GM23248 (cell line): ENCODE data around the gene VAV2. TPM values are rescaled to one million over a fixed set of nuclear protein-coding genes. Genes with fewer than 3 reads are reported as not detected.

ENCODE experiments used
- DNase-seq: peaks from one replicate; pipeline ENCODE4 v3.0.0-alpha.2; 2015
- H2AFZ ChIP-seq: fragments of 200-600 bp; sonication (generic); 2 replicates; pipeline ENCODE4 v1.6.1; 2016; ENCODE audit warnings: antibody characterized with exemption
- H3F3A ChIP-seq: fragments of 200-600 bp; sonication (generic); 2 replicates; pipeline ENCODE4 v1.6.1; 2016; ENCODE audit warnings: mild to moderate bottlenecking, antibody characterized with exemption, mixed run types; ENCODE audit not compliant: insufficient read depth
- H3K27ac ChIP-seq: fragments of 200-600 bp; sonication (generic); 2 replicates; pipeline ENCODE4 v1.5.1; 2016; ENCODE audit warnings: mild to moderate bottlenecking
- H3K27me3 ChIP-seq: fragments of 200-600 bp; sonication (generic); replicated peaks from 2 replicates; pipeline ENCODE4 v1.6.1; 2016; ENCODE audit warnings: mild to moderate bottlenecking; ENCODE audit not compliant: insufficient read depth
- H3K36me3 ChIP-seq: fragments of 200-600 bp; sonication (generic); 2 replicates; pipeline ENCODE4 v1.6.1; 2016; ENCODE audit warnings: low read depth, mild to moderate bottlenecking
- H3K4me1 ChIP-seq: fragments of 200-600 bp; sonication (generic); 2 replicates; pipeline ENCODE4 v1.6.1; 2016; ENCODE audit warnings: mild to moderate bottlenecking; ENCODE audit not compliant: insufficient read depth
- H3K4me2 ChIP-seq: fragments of 200-600 bp; sonication (generic); one replicate; pipeline ENCODE4 v1.6.1; 2016; ENCODE audit warnings: mild to moderate bottlenecking; ENCODE audit not compliant: unreplicated experiment
- H3K4me3 ChIP-seq: fragments of 200-600 bp; sonication (generic); 2 replicates; pipeline ENCODE4 v1.5.1; 2016; ENCODE audit warnings: mild to moderate bottlenecking
- H3K79me2 ChIP-seq: fragments of 200-600 bp; sonication (generic); 2 replicates; pipeline ENCODE4 v1.6.1; 2016; ENCODE audit warnings: mild to moderate bottlenecking; ENCODE audit not compliant: insufficient read depth
- H3K9ac ChIP-seq: fragments of 200-600 bp; sonication (generic); 2 replicates; pipeline ENCODE4 v1.6.1; 2016; ENCODE audit warnings: mild to moderate bottlenecking
- H3K9me2 ChIP-seq: fragments of 200-600 bp; sonication (generic); 2 replicates; pipeline ENCODE4 v1.6.1; 2016; ENCODE audit warnings: mixed run types, mild to moderate bottlenecking, moderate library complexity; ENCODE audit not compliant: insufficient read depth
- H3K9me3 ChIP-seq: fragments of 200-600 bp; sonication (generic); one replicate; pipeline ENCODE4 v1.6.1; 2017; ENCODE audit warnings: low read depth
- H4K20me1 ChIP-seq: fragments of 200-600 bp; sonication (generic); 2 replicates; pipeline ENCODE4 v1.6.0; 2016; ENCODE audit not compliant: insufficient read depth
- EZH2 ChIP-seq: fragments of 200-600 bp; sonication (generic); IDR thresholded peaks from 2 replicates; pipeline ENCODE4 v1.6.1; 2018; ENCODE audit warnings: antibody characterized with exemption, mild to moderate bottlenecking; ENCODE audit not compliant: insufficient read depth, poor library complexity, severe bottlenecking
- EZH2phosphoT487 ChIP-seq: fragments of 200-600 bp; sonication (generic); IDR thresholded peaks from 2 replicates; pipeline ENCODE4 v1.6.1; 2018; ENCODE audit warnings: antibody characterized with exemption, moderate library complexity, mild to moderate bottlenecking, low read depth; ENCODE audit not compliant: insufficient read depth
- WGBS, 2 experiments: methylation state at CpG; one replicate each; pipeline ENCODE4 v1.1.6; 2015 to 2017; ENCODE audit warnings: low lambda C conversion rate in 2 of 2, low coverage in 1 of 2; ENCODE audit errors: missing lambda C conversion rate in 2 of 2; 5-methylcytosine and 5-hydroxymethylcytosine counted together
- in situ Hi-C: fragments of 300-500 bp; cut with MboI; formaldehyde crosslinking; loops from 2 replicates; pipeline ENCODE4 v1.15.0; 2020
- polyA plus RNA-seq: library from polyadenylated mRNA; unstranded; fragments of >200 nt; fragmentation: Nextera tagmentation; extraction: Ambion mirVana; gene quantifications from 2 replicates; pipeline ENCODE4 v1.2.1, GENCODE V29; 2016
- total RNA-seq: library from RNA; depleted of rRNA; stranded (reverse); fragments of >200 nt; shearing (Covaris generic); gene quantifications from 2 replicates; pipeline ENCODE4 v1.2.3, GENCODE V29; 2014

The VAV2 gene
- total and polyA plus RNA-seq, 2 experiments from 2014 or later: 6.7 to 9.0 TPM

DNA sequence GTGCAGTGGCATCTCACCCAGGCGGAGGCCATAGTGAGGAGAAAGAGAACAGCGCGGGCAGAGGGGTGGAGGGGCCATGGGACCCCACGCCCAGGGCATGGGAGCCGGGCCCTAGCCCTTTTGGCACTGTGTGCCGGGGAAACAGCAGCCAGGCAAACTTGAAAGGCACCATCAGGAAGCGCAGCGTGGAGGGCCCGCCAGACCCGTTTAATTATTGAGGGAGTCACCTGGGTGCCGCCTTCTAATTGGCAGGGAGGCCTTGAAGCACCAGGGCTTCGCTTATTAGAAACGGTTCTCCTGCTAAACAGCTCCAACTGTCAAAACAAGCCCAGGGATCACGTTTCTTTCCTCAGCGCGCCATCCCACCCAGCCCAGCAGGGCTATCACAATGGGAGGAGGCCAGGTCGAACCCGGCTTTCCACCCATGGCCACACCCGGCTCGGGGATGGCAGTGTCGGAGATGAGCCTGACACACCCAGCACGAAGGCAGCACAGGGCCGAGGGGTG lies 149.3 kb downstream of the VAV2 start:
- 92 to 93% methylated on average over 19 to 23 of the region's 23 CpGs for WGBS, 2 experiments
- no peaks in the 10 kb centered on the region for H3K9me2 ChIP-seq
- H3F3A ChIP-seq: no peaks in the 10 kb centered on the region
- H3K27ac ChIP-seq: no peak overlapping the region
- H3K4me2 ChIP-seq: no peak overlapping the region
- no peak overlapping the region for H2AFZ ChIP-seq
- H3K27me3 ChIP-seq: no peaks in the 10 kb centered on the region
- no peak overlapping the region for H3K4me3 ChIP-seq
- H3K4me1 ChIP-seq: no peaks in the 10 kb centered on the region
- no peak for DNase-seq
- H3K9ac ChIP-seq: no peak overlapping the region
- in situ Hi-C loops: no loop called here
- TF ChIP-seq EZH2phosphoT487: no peak
- no peak for TF ChIP-seq EZH2
- H3K79me2 ChIP-seq: no peaks in the 10 kb centered on the region
- H4K20me1 ChIP-seq: no peaks in the 10 kb centered on the region
- no peaks in the 10 kb centered on the region for H3K9me3 ChIP-seq
- no peaks in the 10 kb centered on the region for H3K36me3 ChIP-seq

DNA sequence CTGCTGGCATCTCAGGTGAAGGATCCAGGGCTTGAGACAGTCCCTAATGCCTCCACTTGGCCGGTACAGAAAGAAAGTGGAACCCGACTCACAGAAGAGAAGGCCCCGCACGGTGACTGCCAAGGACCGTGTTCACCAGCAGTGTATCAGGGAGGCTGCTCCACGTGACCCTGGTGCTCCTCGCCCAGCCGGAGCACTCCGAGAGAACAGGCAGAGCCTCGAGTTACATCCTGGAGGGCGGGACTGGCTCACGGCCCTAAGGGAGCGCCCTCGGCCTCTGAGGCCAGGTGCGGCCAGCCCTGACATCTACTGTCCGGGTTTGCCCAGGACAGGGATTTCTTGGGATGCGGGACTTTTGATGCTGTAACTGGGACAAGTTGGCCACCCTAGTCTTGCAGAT lies 149.9 kb downstream of the VAV2 start:
- in situ Hi-C loops: no loop called here
- H2AFZ ChIP-seq: no peak overlapping the region
- no peaks in the 10 kb centered on the region for H3F3A ChIP-seq
- H3K27me3 ChIP-seq: no peaks in the 10 kb centered on the region
- TF ChIP-seq EZH2 (no peak), EZH2phosphoT487 (no peak)
- H3K9me3 ChIP-seq: no peaks in the 10 kb centered on the region
- no peak overlapping the region for H3K4me3 ChIP-seq
- H3K4me2 ChIP-seq: no peak overlapping the region
- H3K36me3 ChIP-seq: no peaks in the 10 kb centered on the region
- H4K20me1 ChIP-seq: no peaks in the 10 kb centered on the region
- H3K79me2 ChIP-seq: no peaks in the 10 kb centered on the region
- H3K9me2 ChIP-seq: no peaks in the 10 kb centered on the region
- H3K4me1 ChIP-seq: no peaks in the 10 kb centered on the region
- no peak overlapping the region for H3K9ac ChIP-seq
- no peak for DNase-seq
- H3K27ac ChIP-seq: no peak overlapping the region
- 87 to 91% methylated on average over 15 to 17 of the region's 17 CpGs for WGBS, 2 experiments

DNA sequence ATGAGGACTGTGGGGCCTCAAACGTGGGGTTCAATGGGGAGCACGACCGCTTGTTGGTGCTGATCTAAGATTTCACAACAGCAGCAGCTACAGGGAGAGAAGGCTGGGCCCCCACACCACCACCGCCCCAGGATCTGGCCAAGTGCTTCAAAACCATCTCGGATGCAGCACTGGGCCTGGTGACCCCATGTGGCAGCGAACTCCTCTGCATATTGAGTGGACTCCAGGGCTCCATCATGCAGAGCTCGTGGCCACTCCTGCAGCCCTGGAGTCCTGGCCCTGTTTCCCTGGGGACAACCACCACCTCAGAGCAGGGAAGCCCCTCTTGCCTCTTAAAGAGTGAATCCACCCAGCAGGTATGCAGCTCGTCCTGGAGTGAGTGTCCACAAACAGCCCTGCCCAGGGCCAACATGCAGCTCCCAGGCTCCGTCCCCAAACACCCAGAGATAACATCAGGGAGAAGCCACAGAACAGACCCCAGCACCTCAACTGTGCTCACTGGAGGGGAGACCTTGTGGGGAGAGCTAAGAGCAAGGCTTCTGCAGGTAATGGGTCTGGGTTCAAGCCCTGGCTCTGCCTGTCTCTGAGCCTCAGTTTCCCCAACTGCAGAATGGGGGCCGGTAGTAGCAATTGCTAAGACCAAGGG lies 150.8 kb downstream of the VAV2 start:
- TF ChIP-seq EZH2 (no peak), EZH2phosphoT487 (no peak)
- Histone ChIP-seq H3K9me2 (no peaks in the 10 kb centered on the region), H3K9me3 (no peaks in the 10 kb centered on the region), H3K9ac (no peak overlapping the region), H2AFZ (no peak overlapping the region), H3K27me3 (no peaks in the 10 kb centered on the region), H3F3A (no peaks in the 10 kb centered on the region), H3K36me3 (no peaks in the 10 kb centered on the region), H4K20me1 (no peaks in the 10 kb centered on the region), H3K4me1 (no peaks in the 10 kb centered on the region), H3K79me2 (no peaks in the 10 kb centered on the region), H3K4me2 (no peak overlapping the region), H3K27ac (no peak overlapping the region), H3K4me3 (no peak overlapping the region)
- WGBS, 2 experiments: 86% methylated on average over 9 to 10 of the region's 10 CpGs
- no peak for DNase-seq
- in situ Hi-C loops: no loop called here

DNA sequence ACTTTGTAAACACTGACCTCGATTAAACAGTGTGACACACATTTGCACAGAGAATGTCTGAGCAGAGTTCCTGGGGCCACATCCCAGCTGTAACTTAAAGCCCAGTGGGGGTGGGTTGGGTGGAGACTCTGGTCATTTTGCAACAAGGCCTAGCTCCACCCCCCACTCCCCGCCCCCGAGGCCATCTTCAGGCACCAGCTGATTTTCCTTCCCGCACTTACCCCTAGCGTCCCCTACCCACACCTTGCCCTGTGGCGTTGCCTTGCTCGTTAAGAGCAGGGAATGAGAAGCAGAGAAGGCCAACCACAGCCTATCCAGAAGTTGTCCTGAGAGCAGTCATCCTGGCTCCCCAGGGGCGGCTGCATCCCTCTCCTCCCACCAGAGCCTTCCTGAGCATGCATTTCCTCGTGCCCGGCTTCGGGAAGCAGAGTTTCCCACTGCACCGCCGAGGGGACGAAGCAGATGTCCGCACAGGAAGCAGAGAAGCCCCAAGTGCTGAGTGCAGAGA lies 152.2 kb downstream of the VAV2 start:
- Histone ChIP-seq H3K36me3 (no peaks in the 10 kb centered on the region), H3K4me1 (no peaks in the 10 kb centered on the region), H3K9ac (no peak overlapping the region), H3K27ac (no peak overlapping the region), H2AFZ (no peak overlapping the region), H3K9me2 (no peaks in the 10 kb centered on the region), H3K4me2 (no peak overlapping the region), H3F3A (no peaks in the 10 kb centered on the region), H3K79me2 (no peaks in the 10 kb centered on the region), H4K20me1 (no peaks in the 10 kb centered on the region), H3K27me3 (no peaks in the 10 kb centered on the region), H3K4me3 (no peak overlapping the region), H3K9me3 (no peaks in the 10 kb centered on the region)
- in situ Hi-C loops: no loop called here
- TF ChIP-seq EZH2phosphoT487: no peak
- no peak for TF ChIP-seq EZH2
- peak; percentile 11 for DNase-seq
- WGBS, 2 experiments: 57% methylated on average over 14 to 15 of the region's 15 CpGs
